GM12892 (cell line): ENCODE data around the gene PFN3.

Source experiments
- POLR2A ChIP-seq: IDR thresholded peaks from 2 replicates; pipeline ENCODE4 v1.6.1; 2011; ENCODE audit warnings: low read depth, low read length, control low read depth
- POLR2AphosphoS5 ChIP-seq: IDR thresholded peaks from 2 replicates; pipeline ENCODE4 v1.6.1; 2011; ENCODE audit warnings: low read depth, low read length, control low read depth

- TF ChIP-seq POLR2A (peak; percentile 40; the same call in 1 of the 2 replicates), POLR2AphosphoS5 (peak; percentile 73)
Measured at GRCh38 chr5:177438468-177438867, 38.0 kb upstream of the PFN3 start.
